NCI-H2171 treated with DMSO at 0.1 percent for 48 hours (cell line): Measurements from ENCODE around the gene RAI14.
"Not testable (repeated sequence)": the region's sequence is repeated elsewhere in the genome, so short reads cannot be mapped to it uniquely, and the experiment has no call there.

Source experiments
- DNase-seq: peaks from one replicate; lab custom pipeline; 2025; lab: John Stamatoyannopoulos, UW

Gene RAI14

DNA sequence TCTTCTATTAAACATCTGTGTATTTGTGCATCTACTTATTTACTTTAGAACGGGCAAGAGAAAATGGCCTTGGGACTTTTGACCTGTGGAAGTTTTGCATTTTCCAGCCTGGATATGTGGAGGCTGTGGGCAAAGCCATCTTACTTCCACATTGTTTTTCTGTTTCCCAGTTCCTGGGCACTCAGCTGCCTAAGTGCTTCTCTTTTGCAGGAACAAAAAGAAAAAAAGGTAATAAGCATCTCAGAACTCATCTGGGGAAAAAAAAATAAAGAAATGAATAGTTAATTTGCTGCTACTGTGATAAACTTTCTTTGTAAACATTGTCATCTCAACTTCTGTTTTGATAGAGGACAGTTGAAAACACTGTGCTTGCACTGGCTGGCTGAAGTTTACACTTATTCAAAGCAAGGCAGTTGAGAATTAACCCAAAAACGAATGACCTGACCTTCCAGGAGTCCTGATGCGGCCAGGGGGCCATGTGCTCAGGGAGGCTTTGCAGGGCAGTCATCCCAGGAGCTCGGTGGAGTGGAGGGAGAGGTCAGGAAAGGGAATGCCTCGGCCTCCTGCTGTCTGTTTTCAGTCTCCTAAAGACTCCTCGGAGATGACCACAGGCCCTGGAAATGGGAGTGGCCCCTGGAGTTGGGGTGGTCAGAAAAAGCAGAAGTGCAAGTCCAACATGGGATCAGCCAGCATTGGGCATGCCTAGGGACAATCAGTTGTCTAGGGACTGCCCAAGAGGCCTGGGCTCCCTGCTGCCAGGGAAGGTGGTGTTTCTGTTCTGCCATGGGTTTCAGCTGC lies 75.5 kb downstream of the RAI14 start:
- DNase-seq: no peak

GRCh38 chr5:34734326-34734725 lies 78.2 kb downstream of the RAI14 start:
- no peak for DNase-seq

GRCh38 chr5:34735491-34736426 lies 79.6 kb downstream of the RAI14 start:
- no peak for DNase-seq

- DNase-seq: no peak
Observed at GRCh38 chr5:34736445-34737115, 80.5 kb downstream of the RAI14 start.

- no peak for DNase-seq
Observed at GRCh38 chr5:34737731-34738130, 81.6 kb downstream of the RAI14 start.

- DNase-seq: no peak
Observed at GRCh38 chr5:34738381-34738780, 82.3 kb downstream of the RAI14 start.

GRCh38 chr5:34740389-34740806 lies 84.3 kb downstream of the RAI14 start:
- DNase-seq: no peak

GRCh38 chr5:34742061-34742460 lies 85.9 kb downstream of the RAI14 start:
- DNase-seq: no peak

DNA sequence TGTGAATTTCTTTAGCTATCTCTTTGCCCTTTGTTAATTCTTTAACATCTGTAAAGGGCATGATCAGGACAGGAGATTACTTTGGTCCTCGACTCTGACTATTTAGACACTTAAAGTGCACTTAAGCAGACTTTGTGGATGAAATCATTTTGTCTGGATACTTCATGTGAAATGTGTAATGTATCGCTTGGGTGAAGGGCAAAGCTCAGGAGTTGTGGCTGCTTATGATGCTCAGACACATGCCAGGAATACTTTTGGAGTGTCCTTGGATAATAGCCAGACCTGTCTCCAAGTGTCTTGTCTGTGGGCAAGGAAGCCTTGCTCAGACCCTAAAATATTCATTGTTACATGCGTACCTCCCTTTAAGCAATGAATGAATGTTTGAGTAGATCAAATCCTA lies 87.8 kb downstream of the RAI14 start:
- DNase-seq: no peak

- DNase-seq: no peak
Observed at GRCh38 chr5:34748431-34748830, 92.3 kb downstream of the RAI14 start.

GRCh38 chr5:34749431-34749873 lies 93.3 kb downstream of the RAI14 start:
- no peak for DNase-seq

- DNase-seq: no peak
Observed at GRCh38 chr5:34750206-34750605, 94.1 kb downstream of the RAI14 start.

- no peak for DNase-seq
Observed at GRCh38 chr5:34751807-34752736, 95.9 kb downstream of the RAI14 start.

DNA sequence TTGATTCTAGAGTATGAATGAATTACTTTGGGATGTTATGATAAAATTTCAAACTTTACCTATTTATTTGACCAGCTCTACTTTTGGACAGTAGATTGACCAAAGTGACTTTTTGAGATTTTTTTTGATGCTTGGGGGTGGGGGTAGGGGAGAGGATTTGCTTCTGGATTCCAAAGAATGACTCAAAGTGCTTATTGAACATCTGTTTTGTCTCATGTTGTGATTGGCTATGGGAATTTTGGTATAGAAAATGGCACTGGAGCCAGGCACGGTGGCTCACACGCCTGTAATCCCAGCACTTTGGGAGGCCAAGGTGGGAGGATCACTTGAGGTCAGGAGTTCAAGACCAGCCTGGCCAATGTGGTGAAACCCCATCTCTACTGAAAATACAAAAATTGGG lies 97.1 kb downstream of the RAI14 start:
- not testable (repeated sequence) for DNase-seq

DNA sequence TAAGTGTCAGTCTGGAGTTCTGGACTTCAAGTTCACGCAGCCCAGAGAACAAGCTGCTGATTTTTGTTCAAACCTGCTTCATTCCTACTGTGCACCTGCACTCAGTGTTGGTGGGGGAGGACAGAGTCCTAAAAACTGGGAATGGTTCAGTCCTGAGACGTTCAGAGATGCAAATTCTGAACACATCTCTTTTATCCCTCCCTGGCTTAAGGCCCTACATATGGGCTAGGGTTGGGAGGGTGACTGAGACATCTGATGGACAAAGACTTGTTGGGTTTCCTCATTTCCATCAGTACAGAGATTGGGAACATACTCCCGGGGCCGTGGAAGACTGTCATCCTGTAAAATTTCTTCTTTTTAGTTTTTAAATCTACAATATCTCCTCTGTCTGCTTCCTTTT lies 99.8 kb downstream of the RAI14 start:
- no peak for DNase-seq

DNA sequence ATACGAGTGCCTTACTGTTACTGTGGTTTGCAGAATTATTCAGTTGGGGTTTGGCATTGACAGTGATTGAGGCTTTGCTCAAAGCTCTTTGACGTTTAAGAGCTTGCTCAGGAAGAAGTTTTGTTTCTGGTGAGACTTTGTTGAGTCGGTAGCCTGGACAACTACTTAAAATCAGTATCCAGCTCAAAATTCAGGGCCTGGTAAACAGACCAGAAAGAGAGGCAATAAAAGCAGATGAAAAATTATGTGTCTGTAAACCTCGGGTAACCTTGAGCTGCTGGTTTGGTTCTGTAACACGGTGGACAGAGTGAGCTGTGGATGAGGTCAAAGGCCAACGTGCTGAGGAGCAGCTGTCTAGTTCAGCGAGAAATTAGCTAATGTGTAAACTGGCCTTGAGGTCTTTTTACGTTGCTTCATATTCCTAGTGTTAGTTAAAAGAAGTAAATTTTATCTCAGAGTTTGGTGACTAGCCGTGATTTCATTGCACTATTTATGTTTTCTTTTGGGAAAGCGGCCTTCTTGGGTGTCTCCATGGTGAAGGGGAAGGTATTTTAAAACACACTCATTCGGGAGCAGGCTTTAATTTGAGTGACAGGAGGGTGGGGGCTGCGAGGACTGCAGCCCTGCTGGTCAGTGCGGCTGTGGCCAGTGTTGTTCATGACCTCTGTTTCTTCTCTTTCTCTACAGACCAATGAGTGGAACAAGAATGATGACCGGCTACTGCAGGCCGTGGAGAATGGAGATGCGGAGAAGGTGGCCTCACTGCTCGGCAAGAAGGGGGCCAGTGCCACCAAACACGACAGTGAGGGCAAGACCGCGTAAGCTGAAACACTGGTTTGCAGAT lies 100.9 kb downstream of the RAI14 start:
- no peak for DNase-seq

- DNase-seq: no peak
Observed at GRCh38 chr5:34758514-34758913, 102.4 kb downstream of the RAI14 start.

DNA sequence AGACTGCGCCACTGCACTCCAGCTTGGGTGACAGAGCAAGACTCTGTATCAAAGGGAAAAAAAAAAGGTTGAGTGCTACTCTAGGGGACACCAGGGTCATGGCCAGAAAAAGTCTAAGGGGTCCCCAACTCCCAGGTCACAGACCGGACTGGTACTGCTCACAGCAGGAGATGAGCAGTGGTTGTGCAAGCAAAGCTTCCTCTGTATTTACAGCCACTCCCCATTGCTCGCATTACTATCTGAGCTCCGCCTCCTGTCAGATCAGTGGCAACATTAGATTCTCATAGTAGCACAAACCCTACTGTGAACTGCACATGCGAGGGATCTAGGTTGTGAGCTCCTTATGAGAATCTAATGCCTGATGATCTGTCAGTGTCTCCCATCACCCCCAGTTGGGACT lies 103.1 kb downstream of the RAI14 start:
- not testable (repeated sequence) for DNase-seq

- no peak for DNase-seq
Observed at GRCh38 chr5:34765662-34766061, 109.5 kb downstream of the RAI14 start.

DNA sequence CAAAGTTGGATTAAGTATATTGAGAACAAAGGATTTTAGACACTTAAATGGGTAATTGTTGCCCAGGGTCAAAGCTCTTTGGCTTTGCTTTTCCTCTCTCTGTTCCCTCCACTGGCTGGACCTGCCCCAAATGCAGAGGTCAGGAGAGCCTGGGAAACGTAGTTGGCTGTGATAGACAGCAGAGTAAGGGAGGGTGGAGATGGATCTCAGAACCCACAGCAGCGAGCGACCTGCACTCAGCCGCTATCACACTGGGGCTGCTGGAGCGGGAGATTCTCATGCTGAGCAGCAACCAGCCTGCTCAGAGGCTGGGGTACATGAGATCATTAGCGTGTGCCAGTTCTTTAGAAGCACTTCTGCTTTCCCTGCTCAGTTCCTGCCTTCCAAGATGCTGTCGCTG lies 111.1 kb downstream of the RAI14 start:
- no peak for DNase-seq
